HG03439 (cell line): ENCODE results near the gene BRI3BP.
"Not testable (repeated sequence)": the region's sequence is repeated elsewhere in the genome, so short reads cannot be mapped to it uniquely, and the experiment has no call there.

Experiments used
- ATAC-seq: cut with Tn5 transposase; IDR thresholded peaks from one replicate; pipeline ENCODE4 v1.9.1; 2021; ENCODE audit warnings: mild to moderate bottlenecking, moderate library complexity; ENCODE audit not compliant: unreplicated experiment

Gene BRI3BP

DNA sequence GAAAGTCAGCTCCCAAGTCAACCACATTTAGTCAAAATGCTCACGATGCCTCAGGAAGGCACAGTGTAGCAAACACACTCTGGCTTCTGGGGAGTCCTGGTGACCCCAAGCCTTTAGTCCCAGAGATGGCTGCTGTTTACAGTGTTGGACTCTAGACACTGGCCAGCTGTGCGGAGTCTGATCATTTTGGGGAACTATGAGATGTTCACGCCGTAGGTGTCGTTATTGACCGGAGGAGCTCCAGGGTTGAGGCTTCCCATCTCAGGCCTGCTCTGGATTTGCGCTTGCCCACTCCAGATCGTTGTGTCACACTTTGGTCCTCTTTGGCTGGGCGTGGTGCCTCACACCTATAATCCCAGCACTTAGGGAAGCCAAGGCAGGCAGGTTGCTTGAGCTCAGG is 27.7 kb downstream of the BRI3BP start:
- ATAC-seq = no peak

DNA sequence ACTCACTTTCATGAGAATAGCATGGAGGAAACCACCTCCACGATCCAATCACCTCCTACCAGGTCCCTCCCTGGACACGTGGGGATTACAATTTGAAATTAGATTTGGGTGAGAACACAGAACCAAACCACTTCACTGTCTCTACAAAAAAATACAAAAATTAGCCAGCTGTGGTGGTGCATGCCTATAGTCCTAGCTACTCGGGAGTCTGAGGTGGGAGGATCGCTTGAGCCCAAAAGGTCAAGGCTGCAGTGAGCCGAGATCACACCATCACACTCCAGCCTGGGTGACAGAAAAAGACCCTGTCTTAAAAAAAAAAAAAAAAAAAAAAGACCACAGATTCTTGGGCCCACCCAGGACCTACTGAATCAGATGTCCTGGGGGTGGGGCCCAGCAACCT is 28.3 kb downstream of the BRI3BP start:
- no peak for ATAC-seq

DNA sequence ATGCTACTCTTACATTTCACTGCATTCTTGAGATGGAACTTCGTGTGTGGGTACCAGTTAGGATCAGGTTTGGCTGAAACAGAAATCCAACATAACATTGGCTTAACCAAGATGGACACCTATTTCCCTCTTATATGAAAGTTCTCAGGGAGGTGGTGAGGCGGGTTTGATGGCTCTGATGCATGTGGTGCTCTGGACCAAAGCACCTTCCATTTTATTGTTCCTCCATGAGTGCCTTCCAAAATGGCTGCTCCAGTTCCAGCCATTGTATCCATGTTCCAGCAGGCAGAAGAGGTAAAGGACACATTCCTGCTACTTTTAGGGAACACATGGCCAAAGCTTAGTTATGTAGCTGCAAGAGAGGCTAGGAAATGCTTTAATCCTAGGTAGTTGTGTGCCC is 29.6 kb downstream of the BRI3BP start:
- no peak for ATAC-seq

DNA sequence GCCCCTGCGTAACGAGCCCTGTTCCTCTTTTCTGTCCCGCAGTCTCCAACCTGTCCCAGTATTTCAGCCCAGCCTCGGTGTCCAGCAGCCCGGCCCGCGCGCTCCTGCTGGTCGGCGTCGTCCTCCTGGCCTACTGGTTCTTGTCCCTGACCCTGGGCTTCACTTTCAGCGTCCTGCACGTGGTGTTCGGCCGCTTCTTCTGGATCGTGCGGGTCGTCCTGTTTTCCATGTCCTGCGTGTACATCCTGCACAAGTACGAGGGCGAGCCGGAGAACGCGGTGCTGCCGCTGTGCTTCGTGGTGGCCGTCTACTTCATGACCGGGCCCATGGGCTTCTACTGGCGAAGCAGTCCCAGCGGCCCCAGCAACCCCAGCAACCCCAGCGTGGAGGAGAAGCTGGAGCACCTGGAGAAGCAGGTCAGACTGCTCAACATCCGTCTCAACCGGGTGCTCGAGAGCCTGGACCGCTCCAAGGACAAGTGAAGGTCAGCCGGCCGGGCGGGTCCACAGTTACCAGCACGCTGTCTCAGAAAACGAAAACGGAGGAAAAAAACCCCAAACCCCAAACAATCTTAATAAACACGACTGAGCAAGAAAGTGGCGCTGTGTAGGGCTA is 31.6 kb downstream of the BRI3BP start:
- ATAC-seq = no peak

DNA sequence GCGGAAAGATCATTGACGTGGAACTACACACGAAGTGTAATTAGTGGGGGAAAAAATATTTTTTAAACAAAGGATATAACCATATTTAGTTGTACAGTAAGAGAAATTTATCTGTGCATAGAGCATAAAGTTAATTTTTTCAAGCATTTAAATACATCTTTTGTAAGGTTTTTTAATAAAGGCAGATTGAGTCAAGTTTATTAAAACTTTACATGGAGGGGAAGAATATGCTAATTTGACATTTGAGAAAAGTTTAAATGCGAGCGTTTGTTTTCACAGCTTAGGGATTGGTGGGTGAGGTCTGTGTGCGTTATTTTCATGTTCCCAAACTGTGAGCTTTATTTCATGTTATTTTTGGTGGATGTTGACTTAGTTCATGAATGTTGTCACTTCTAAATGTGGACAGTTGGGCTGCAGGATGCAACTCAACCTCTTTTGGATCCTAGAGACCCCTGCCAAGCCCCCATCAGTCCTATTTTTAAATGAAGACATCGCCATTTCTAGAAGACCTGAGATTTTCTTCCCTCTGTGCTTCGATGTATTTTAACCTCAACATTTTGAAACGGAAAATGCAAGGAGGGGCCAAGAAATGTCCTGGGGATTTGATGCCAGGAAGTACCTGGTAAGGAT is 32.3 kb downstream of the BRI3BP start:
- ATAC-seq = no peak

DNA sequence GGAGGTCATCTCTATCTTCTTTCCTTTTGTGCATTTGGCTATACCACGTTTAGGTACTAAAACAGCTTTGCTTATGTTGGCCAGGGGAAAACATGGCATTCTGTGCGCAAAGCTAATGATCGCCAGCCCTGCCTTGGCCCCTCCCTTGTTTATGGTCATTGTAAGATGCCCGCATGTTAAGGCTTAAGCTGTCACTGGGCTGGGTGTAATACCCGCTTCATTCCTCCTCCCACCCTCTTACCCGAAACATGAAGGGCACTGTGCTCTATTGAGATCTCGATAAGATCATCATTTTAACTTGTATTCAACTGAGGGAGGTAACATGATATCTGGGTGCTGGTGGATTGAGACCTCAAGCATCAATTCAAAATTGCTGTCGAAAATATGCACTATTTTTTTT is 34.7 kb downstream of the BRI3BP start:
- no peak for ATAC-seq

DNA sequence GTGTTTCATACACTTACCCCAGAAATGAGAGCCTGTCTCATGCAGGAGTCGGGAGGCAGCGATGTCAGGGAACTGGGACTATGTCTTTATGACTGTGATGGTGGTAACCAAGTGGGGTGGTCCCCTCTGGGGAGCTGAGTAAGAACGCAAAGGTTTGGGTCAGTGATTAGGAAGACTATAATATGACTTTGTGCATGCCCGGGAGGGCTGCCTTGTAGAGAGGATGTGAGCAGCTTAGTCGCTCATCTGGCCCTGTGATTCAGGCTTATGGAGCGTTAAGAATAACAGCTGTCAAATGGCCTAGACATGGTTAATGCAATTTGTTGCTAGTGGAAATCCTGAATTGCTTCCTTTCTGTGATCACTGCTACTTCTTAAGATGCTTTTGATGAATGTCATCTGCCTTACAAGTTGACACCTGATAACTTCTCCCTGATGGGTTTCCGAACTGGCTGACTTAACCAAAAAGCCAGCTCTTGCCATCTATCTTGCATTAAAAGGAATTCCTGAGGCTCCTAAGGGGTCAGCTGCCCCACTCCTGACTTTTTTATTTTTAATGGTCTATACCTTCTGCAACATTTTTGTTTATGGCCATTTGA is 36.4 kb downstream of the BRI3BP start:
- no peak for ATAC-seq

DNA sequence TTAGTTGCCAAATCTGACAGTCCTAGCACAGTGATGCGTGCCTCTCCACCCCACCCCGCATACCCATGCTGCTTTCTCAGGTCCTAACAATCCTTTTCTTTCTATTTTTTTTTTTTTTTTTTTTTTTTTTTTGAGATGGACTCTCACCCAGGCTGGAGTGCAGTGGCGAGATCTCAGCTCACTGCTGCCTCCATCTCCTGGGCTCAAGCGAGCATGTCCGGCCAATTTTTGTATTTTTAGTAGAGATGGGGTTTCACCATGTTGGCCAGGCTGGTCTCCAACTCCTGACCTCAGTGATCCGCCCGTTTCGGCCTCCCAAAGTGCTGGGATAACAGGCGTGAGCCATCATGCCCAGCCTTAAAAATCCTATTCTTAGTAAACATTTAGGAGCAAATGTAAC is 38.0 kb downstream of the BRI3BP start:
- ATAC-seq = not testable (repeated sequence)

DNA sequence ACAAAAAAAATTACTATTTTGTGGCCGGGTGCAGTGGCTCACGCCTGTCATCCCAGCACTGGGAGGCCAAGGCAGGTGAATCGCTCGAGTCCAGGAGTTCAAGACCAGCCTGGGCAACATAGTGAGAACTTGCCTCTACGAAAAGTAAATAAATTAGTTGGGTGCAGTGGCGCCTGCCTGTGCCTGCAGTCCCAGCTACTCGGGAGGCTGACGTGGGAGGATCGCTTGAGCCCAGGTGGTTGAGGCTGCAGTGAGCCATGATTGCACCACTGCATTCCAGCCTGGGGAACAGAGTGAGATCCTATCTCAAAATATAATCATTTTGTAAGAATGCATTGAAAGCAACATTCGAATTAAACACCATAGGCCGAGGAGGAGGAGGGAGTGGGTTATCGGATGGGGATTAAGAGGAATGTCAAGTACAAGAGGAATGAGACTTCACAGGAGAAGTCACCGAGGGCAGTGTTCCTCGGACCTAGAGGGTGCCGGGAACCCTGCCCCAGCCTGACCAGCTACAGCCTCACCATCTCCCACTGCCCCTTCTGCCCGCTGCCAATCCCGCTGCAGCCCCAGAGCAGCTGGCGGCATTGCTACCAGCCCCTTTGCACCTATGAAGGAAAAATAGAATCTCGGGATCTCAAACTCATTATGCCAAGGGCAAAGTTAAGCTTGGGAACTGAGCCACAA is 39.2 kb downstream of the BRI3BP start:
- no peak for ATAC-seq

DNA sequence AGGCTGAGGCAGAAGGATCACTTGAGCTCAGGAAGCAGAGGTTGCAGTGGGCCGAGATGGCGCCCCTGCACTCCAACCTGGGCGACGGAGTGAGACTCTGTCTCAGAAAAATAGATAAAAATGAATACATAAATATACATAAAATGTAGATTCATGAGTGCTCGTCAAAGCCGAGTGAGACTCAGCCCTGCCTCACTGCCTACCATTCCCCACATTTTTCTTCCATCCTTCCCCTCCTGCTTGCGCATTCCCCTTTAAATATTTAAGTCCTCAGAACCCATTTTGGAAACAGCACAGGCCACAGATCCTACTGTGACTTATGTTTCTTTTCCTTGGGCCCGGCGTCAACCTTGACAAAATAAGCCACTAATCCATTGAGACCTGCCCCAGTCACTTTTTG is 39.8 kb downstream of the BRI3BP start:
- no peak for ATAC-seq

DNA sequence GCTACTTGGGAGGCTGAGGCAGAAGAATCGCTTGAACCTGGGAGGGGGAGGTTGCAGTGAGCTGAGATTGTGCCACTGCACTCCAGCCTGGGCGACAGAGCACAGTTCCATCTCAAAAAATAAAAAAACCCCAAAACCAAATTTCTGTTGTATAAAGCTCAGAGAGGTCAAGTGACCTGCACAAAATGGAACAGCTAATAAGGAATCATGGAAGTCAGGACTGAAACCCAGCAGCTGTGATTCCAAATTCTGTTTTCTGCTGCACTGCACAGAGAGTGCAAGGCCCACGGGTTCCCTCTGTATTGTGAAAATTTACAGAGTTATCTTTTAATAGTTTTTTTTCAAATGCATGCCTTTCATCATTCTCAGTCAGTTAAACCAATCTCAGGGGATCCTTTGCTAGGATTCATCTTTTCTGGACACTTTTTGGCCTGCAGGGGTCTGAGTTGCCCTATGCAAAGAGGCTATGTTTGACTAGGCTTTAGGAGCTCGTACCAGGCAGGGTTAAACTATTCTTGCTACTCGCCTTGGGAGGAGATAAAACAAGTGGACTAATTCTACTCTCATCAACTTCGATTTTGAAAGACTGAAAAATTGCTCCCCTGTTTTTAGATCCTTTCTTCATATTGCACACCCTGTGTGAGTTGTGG is 45.7 kb downstream of the BRI3BP start:
- ATAC-seq = no peak

DNA sequence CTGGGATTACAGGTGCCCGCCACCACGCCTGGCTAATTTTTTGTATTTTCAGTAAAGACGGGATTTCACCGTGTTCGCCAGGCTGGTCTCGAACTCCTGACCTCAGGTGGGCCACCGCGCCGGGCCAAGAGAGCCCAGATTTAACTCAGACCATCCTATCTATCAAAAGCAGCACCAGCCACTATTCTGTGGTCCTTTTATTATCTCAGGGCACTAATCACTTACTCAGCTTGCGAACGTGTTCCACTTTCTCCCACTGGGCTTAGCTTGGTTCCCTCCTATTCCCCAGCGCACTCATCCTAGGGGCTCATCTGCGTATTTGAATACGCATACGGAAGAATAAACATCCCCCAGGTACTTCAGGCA is 55.6 kb downstream of the BRI3BP start:
- ATAC-seq = no peak

DNA sequence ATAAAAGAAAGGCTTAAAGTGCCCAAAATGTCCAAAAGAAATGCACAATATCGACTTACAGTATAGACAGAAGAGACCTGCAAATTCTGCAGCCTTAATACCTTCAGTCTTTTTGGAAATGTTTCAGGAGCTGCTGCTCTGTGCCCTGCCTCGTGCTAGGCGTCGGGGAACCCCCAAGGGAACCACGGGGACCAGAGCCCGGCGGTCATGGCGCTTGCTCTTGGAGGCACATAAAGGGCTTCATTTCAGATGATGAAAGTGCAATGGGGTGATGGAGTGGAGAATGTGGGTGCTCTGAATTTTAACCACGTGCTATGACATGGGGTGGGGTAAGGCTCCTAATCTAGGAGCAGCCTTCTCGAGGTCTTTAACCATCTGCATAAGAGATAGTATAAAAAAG is 57.0 kb downstream of the BRI3BP start:
- ATAC-seq = no peak

DNA sequence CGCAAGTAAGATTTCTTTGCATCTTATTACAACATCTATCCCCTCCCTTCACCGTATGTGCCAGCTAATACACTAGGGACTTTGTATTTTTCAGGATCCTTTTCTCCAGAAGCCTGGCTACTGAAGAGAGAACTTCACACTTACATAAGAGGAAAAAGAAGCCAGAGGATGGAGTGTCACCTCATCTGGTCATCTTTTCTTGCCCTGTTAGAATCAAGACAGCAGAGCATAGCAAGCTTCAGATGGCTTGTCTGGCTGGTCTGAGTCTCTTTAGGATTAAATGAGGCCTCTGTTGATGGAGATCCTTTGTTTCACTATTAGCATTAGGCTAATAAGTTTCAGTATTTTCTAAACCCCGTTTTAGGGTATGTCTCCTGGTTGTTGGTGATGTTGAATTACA is 57.4 kb downstream of the BRI3BP start:
- no peak for ATAC-seq

DNA sequence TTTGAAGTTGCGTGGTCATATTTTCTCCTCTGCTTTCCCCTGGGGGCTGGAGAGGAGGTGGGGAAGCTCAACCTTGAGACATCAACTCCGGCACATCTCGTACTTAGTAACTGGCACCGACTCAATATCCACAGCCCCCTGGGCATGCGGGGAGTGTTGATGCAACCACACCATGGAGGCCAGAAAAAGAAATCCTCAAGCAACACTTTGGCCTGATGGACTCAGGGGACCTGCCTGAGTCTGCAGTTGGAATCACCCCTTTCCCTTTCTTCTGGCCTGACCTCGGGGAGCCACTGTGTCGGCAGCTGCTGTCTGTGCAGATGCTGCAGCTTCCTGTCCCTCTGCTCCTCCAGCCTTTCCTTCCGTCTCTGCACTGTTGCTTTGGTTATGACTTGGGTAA is 60.4 kb downstream of the BRI3BP start:
- ATAC-seq = no peak

DNA sequence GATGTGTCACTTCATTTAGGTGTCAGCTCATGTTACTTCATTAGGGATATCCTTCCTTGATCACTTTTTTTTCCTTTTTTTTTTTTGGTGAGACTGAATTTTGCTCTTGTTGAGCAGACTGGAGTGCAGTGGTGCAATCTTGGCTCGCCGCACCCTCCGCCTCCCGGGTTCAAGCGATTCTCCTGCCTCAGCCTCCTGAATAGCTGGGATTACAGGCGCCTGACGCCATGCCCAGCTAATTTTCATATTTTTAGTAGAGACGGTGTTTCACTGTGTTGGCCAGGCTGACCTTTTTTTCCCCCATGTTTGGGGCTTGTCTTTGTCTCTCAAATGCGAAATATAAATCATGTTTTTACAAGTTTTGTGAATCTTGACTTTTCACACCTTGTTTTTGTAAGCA is 62.1 kb downstream of the BRI3BP start:
- no peak for ATAC-seq

DNA sequence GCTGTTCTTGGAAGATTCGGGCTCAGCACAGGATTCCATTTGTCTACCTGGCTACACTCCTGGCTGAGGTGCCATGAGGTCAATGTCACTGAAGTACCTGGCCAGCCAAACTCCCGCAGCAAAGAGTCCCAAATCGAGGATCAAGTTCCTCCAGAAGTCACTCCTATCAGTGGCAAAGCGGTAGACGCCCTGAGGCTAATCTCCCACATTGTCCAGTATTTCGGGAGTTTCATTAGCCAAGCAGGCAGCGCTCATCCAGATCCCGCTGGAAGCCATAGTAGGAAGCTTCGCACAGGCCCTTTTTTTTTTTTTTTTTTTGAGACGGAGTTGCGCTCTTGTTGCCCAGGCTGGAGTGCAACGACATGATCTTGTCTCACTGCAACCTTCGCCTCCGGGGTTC is 62.9 kb downstream of the BRI3BP start:
- ATAC-seq = no peak

DNA sequence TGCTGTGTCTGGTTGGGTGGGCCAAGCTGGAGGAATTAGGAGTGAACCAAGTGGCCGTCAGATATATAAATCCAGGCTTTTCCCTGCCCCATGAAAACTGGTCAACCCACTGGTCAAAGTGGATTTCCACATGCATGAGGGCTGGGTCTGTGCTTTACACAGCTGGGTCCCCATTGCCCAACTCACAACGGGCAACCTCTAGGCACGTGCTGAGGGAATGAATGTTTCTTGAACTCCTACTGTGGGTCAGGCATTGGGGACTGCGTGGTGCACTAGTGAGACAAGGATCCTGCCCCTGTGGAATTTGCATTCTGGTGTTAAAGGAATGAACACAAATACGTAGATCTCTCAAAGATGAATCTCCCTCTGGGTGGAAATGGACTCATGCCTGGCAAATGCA is 64.3 kb downstream of the BRI3BP start:
- no peak for ATAC-seq

DNA sequence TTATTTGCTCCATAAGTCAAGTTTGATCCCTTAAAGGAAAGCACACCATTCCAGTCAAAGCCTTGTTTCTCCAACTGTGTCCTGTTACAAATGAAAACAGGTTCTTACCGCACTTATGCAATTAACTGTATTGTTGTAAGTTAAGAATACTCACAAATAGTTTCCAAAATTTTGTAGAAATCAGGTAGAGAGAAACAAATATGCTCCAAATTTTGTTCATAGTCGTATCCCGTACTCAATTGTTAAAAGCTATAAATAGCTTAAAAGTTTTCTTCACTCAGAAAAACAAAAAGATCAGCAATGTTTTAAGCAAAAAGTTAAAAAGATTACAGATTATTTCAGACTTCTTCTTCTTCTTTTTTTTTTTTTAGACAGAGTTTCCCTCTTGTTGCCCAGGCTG is 67.8 kb downstream of the BRI3BP start:
- no peak for ATAC-seq

DNA sequence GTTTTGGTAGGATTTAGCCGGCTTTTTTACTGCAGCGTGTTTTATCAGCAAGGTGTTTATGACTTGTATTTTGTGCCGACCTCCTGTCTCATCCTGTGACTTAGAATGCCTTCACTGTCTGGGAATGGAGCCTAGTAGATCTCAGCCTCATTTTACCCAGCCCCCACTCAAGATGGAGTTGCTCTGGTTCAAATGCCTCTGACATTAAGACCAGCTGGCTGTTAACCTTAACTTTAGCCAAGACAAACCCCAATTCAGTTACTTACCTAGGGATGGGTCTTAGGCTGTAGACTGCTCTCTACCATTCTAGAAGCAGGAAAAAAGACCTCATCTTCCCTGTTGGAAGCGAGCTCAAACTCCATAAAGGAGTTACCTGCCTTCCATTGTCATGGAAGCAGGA is 70.1 kb downstream of the BRI3BP start:
- ATAC-seq = not testable (repeated sequence)

DNA sequence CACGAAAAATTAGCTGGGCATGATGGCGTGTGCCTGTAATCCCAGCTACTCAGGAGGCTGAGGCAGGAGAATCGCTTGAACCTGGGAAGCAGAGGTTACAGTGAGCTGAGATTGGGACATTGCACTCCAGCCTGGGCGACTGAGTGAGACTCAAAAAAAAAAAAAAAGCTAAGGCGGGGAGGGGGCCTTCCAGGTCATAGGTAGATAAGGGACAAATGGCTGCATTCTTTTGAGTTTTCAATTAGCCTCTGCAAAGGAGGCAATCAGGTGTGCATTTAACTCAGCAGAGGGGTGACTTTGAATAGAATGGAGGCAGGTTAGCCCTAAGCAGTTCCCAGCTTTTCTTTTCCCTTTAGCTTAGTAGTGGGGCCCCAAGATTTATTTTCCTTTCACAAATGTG is 71.0 kb downstream of the BRI3BP start:
- no peak for ATAC-seq
